LoVo (cell line): Measurements from ENCODE around the gene XDH.

ENCODE experiments used
- DNase-seq: peaks from one replicate; pipeline ENCODE4 v3.0.0-alpha.2; 2016; ENCODE audit warnings: low spot score

Gene XDH

GRCh38 chr2:31402388-31402787 is 12.2 kb downstream of the XDH start:
- DNase-seq, result no peak

- DNase-seq, result no peak
Measured at GRCh38 chr2:31401580-31401979, 13.0 kb downstream of the XDH start.

DNA sequence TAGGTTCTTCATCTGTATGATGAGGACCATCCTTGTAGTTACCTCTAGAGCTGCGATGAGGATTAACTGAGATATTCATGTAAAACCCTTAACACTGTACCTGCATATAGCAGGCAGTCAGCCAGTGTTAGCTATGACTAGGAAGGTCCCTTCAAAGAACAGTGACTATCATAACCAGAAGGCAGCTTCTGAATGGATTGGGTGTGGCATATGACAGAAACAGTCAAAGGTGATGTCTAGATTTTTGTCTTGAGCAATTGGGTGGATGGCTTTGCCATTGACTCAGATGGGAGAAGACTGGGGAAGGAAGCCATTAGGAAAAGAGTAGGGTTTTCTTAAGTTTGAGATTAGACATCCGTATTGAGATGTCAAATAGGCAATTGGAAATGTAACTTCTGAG is 15.7 kb downstream of the XDH start:
- DNase-seq, result no peak

DNA sequence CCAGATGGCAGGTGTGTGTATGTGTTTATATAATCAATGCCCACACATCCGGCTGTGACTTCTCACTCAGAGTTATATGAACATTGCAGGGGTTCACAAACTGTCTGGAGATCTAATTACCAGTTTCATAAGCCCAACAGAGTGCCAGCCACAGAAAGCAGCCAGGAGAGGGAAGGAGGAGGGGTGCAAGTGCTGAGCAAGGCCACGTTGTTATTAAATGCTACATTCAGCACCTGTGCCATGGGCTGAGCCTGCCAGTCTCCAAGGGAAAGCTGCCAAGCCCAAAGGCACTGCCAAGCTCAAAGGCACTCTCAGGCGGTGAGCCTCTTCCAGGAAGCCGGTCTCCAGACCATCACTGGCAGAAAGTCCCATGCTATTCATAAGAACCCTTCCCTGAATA is 17.4 kb downstream of the XDH start:
- DNase-seq, result no peak

DNA sequence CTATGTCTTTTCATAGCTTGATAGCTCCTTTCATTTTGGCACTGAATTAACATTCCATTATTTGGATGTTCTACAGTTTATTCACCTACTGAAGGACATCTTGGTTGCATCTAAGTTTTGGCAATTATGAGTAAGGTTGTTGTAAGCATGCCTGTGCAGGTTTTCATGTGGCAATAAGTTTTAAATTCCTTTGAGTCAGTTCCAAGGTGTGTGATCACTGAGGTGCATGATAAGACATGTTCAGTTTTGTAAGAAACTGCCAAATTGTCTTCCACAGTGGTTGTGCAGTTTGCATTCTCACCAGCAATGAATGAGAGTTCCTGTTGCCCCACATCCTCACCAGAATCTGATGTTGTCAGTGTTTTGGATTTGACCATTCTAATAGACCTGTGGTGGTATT is 24.2 kb downstream of the XDH start:
- DNase-seq, result no peak

DNA sequence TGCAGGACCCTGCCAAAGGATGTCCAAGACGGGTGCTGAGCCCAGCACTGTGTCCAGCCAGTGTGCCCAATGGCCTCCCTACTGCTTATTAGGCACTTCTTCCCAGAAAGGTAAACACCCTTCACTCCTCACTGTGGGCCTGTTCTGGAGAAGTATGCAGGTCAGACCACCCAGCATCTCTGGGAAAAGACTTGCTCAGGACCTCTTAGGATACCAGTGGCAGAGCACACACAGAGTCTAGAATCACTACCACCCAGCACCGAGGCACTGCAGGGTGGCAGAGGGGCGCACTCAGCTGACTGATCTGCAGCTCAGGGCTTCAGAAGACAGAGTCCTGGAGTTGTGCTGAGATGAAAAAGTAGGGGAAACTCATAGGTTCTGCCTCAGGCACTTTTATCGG is 25.8 kb downstream of the XDH start:
- DNase-seq, result no peak

GRCh38 chr2:31387850-31388249 is 26.7 kb downstream of the XDH start:
- DNase-seq, result no peak

- no peak for DNase-seq
Measured at GRCh38 chr2:31386648-31387047, 27.9 kb downstream of the XDH start.

- DNase-seq, result no peak
Measured at GRCh38 chr2:31386172-31386571, 28.4 kb downstream of the XDH start.

- peak; percentile 33 for DNase-seq
Measured at GRCh38 chr2:31384771-31385276, 29.7 kb downstream of the XDH start.

DNA sequence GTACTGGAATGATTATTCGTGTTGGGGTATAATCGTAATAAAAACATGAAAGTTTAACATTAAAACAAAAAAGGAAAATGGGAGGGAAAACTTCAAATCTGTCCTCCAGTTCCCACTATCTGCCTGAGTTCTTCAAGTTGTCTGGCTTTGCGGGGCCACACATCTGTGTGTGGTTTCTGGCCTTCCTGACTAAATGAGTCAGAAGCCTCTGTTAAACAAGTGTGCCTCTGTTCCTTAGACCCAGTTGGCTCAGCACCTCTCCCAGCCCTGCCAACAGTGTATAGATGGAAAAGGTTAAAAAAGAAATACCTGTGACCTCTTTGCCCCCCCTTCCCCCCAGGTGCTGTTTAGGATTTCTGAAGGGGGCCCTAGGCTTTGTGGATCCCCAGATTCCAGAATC is 30.2 kb downstream of the XDH start:
- peak; percentile 14 for DNase-seq

DNA sequence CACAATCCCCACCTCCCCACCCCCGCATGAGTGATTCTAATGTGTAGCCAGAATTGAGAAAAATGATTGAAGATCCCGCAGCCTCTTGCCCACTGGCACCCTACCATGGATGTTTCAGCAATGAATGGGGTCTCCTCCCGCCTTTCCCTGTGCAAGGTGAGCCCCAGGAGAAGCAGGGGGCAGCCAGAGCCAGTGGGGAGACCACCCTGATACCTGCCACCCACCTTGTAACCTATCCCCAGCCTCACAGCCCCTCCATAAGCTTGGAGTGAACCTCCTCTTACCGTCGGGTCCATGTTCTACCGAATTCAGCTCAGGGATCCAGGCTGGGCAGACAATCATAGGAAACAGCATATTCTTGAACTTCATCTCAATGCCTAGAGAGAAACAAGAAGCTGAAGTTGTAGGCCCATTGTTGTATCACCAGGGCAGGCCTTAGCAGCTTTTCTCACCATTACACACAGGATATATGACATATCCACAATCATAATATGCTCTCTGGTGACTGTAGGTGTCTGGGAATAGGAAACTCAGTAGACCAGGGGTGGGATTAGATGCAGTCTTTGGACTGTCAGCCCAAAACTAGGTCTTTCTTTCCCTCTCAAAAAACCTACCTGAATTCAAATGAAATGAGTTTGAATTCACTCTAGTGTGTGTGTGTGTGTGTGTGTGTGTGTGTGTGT is 30.9 kb downstream of the XDH start:
- DNase-seq, result no peak

DNA sequence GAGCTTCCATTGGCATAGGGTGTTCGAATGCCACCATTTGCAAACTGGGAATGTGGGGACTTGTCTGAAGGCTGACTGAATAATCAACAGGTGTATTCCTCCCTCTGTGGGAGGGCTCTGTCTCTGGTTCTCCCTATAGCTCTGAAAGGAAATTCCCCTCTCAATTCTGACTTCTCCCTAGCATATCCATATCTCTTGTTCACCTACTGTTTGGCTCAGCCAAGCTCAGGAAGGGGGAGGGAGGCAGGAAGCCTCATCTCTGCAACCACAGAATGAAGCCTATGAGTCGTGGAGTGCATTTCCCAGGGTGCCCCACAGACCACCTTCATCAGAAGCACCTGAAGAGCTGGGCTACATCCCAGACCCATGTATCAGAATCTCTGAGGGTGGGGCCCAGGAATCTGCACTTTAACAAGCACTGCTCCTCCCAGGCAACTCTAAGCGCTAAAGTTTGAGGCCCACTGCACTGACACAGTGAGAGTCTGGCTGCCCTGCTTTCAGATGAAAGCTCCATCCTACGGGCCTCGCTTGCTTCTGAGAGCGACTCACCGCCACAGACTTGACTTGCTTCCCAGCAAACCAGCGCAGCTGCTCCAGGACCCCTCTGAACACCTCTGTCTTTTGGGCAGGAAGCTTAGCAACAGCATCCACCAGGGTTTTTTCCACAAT is 32.0 kb downstream of the XDH start:
- no peak for DNase-seq

GRCh38 chr2:31381601-31382000 is 32.9 kb downstream of the XDH start:
- no peak for DNase-seq

- no peak for DNase-seq
Measured at GRCh38 chr2:31380243-31380642, 34.3 kb downstream of the XDH start.

DNA sequence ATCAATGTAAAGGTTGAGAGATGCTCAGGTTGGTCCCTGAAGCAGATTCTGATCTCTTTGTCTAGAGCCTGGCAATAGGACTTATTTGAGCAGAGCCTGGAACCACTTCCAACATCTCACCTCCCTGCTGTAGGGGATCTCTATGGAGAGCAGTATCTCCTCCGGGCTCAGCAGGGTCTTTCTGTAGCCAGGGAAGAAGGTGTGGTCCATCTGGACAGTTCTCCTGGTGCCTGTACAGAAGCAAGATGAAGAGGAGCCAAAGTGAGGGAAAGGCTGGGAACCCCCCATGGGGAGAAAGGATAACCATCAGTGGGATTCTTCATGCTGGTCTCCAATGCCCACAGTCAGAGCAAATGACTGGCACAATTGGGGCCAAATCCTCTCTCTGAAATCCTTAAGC is 34.8 kb downstream of the XDH start:
- no peak for DNase-seq

GRCh38 chr2:31378791-31379501 is 35.6 kb downstream of the XDH start:
- DNase-seq, result no peak

DNA sequence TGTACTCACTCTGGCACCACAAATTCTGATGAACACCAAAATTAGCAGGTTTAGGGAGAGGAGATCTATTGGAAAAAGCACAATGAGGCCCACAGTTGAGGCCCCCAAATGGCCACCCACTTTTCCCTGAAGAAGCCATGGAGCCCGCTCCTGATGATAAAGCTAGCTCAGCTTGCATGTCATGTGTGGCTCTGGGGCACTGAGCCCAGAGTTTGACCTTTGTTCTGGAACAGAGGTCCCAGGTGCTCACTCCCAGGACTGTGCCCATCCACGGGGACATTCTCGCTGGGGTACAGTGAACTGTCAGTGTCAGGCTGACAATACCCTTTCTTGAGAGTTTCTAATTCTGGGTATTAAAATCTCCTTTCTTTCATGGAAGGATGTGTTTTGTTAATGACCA is 36.2 kb downstream of the XDH start:
- no peak for DNase-seq

GRCh38 chr2:31373127-31373526 is 41.4 kb downstream of the XDH start:
- DNase-seq, result no peak

DNA sequence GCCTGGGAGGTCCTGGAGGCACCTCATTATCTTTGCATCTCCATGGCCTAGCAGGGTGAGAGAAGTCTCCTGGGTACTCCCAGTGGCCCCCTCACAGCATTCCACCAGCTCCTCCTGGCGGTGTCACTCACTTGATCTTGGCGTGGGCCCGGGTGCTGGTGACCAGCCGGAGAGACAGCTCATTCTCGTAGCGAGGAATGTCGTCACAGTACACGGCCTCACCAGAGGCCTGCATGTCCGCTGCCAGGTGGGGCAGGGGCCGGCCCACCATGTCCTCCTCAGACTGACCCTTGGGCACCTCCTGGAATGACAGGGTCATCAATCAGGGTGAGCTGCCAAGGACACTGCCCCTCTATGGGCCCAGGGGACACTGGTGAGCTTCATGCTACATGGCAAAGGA is 42.4 kb downstream of the XDH start:
- DNase-seq, result no peak

GRCh38 chr2:31371691-31372090 is 42.9 kb downstream of the XDH start:
- no peak for DNase-seq

- DNase-seq, result no peak
Measured at GRCh38 chr2:31366733-31367132, 47.8 kb downstream of the XDH start.

- DNase-seq, result no peak
Measured at GRCh38 chr2:31365834-31366505, 48.6 kb downstream of the XDH start.
